ENCODE results near the gene SCFD2. TPM values are rescaled to one million over a fixed set of nuclear protein-coding genes. Genes with fewer than 3 reads are reported as not detected.
A peak's percentile ranks its signal among the peaks of the same experiment; 100 is the strongest.

Gene SCFD2
- total and polyA plus RNA-seq, 2 experiments from 2014 or later: 30.7 to 33.2 TPM

DNA sequence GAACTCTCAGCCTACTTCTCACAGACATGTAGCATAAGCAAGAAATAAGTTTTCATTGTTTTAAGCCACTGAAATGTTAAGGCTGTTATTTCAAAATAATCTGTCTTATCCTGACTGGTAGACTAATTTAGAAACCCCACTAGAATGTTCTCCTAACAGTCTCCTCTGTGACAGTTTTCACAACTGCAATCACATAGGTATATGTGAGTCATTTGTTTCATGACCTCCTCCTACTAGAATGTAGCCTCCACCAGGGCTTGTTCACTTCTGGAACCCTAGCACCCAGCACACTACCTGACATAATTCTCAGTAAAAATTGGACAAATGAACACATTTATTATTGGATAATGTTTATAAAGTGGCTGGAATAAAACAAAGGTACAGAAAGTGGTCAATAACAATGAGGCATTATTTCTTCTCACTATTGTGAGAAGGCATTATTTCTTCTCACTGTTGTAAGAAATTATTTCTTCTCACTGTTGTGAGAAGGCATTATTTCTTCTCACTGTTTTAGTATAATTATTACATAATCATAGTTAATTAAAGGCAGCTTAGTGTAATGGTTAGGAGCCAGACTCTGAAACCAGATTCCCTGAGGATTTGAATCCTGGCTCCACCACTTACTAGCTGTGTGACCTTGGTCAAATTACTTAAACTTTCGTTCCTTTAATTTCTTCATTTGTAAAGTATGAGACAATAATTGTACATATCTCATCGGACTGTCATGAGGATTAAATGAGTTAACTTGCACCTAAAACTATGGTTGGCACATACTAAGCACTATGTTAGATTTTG, 252.2 kb downstream of the SCFD2 start:
- peak; percentile 43 for DNase-seq
- H3K4me2 ChIP-seq (ENCODE audit: unreplicated experiment): no peak overlapping the region
- H3K4me3 ChIP-seq: no peak overlapping the region
- H4K20me1 ChIP-seq (ENCODE audit: insufficient read depth): no peaks in the 10 kb centered on the region
- H3K9ac ChIP-seq: no peak overlapping the region
- no peaks in the 10 kb centered on the region for H3K27me3 ChIP-seq (replicated peaks; ENCODE audit: insufficient read depth)
- TF ChIP-seq EZH2 (IDR thresholded peaks at IDR 0.05; ENCODE audit: insufficient read depth, poor library complexity, severe bottlenecking): no peak
- no peak for TF ChIP-seq EZH2phosphoT487 (IDR thresholded peaks at IDR 0.05; ENCODE audit: insufficient read depth, low read depth)
- no peaks in the 10 kb centered on the region for H3K36me3 ChIP-seq (ENCODE audit: low read depth)
- 5 to 8% methylated on average over 2 of the region's 2 CpGs for whole genome bisulfite sequencing, 2 experiments (ENCODE audit: low coverage in 1 of 2, low lambda C conversion rate in 2 of 2, missing lambda C conversion rate in 2 of 2)
- in situ Hi-C loops (cut with MboI): no loop called here
- H3K27ac ChIP-seq: peak overlapping the region; percentile 0; the same call in 1 of the 2 replicates
- peaks cover 29% of the 10 kb centered on the region for H3K4me1 ChIP-seq (ENCODE audit: insufficient read depth)
- H3K9me3 ChIP-seq (ENCODE audit: low read depth): no peaks in the 10 kb centered on the region
- H3K79me2 ChIP-seq (ENCODE audit: insufficient read depth): peaks cover 46% of the 10 kb centered on the region
- H3K9me2 ChIP-seq (ENCODE audit: insufficient read depth): 0 out of 2 replicates have a peak, but pooled peaks cover 4% of the 10 kb centered on the region
- no peak overlapping the region for H2AFZ ChIP-seq
- no peaks in the 10 kb centered on the region for H3F3A ChIP-seq (ENCODE audit: insufficient read depth)

GRCh38 chr4:53105313-53105712, 260.5 kb downstream of the SCFD2 start:
- Histone ChIP-seq H3K4me1 (ENCODE audit: insufficient read depth) (peaks cover 24% of the 10 kb centered on the region), H2AFZ (no peak overlapping the region), H3K4me3 (no peak overlapping the region), H4K20me1 (ENCODE audit: insufficient read depth) (no peaks in the 10 kb centered on the region), H3K9ac (no peak overlapping the region), H3K79me2 (ENCODE audit: insufficient read depth) (peaks cover 62% of the 10 kb centered on the region), H3K27ac (no peak overlapping the region), H3K36me3 (ENCODE audit: low read depth) (no peaks in the 10 kb centered on the region), H3K9me2 (ENCODE audit: insufficient read depth) (no peaks in the 10 kb centered on the region), H3K4me2 (ENCODE audit: unreplicated experiment) (no peak overlapping the region), H3F3A (ENCODE audit: insufficient read depth) (peaks cover 19% of the 10 kb centered on the region), H3K9me3 (ENCODE audit: low read depth) (no peaks in the 10 kb centered on the region), H3K27me3 (replicated peaks; ENCODE audit: insufficient read depth) (no peaks in the 10 kb centered on the region)
- 82 to 88% methylated on average over 6 of the region's 6 CpGs for WGBS, 2 experiments (ENCODE audit: low coverage in 1 of 2, low lambda C conversion rate in 2 of 2, missing lambda C conversion rate in 2 of 2)
- no peak for TF ChIP-seq EZH2 (IDR thresholded peaks at IDR 0.05; ENCODE audit: insufficient read depth, poor library complexity, severe bottlenecking)
- no peak for TF ChIP-seq EZH2phosphoT487 (IDR thresholded peaks at IDR 0.05; ENCODE audit: insufficient read depth, low read depth)
- no peak for DNase-seq
- in situ Hi-C loops (cut with MboI): no loop called here

- in situ Hi-C loops (cut with MboI): no loop called here
- Histone ChIP-seq H3K4me2 (ENCODE audit: unreplicated experiment) (no peak overlapping the region), H3K79me2 (ENCODE audit: insufficient read depth) (peaks cover 50% of the 10 kb centered on the region), H3K9me3 (ENCODE audit: low read depth) (no peaks in the 10 kb centered on the region), H3F3A (ENCODE audit: insufficient read depth) (peaks cover 37% of the 10 kb centered on the region), H3K9ac (no peak overlapping the region), H3K27me3 (replicated peaks; ENCODE audit: insufficient read depth) (no peaks in the 10 kb centered on the region), H3K4me3 (no peak overlapping the region), H4K20me1 (ENCODE audit: insufficient read depth) (no peaks in the 10 kb centered on the region), H3K9me2 (ENCODE audit: insufficient read depth) (no peaks in the 10 kb centered on the region), H2AFZ (no peak overlapping the region), H3K27ac (no peak overlapping the region), H3K4me1 (ENCODE audit: insufficient read depth) (peaks cover 42% of the 10 kb centered on the region), H3K36me3 (ENCODE audit: low read depth) (no peaks in the 10 kb centered on the region)
- no peak for DNase-seq
- no peak for TF ChIP-seq EZH2 (IDR thresholded peaks at IDR 0.05; ENCODE audit: insufficient read depth, poor library complexity, severe bottlenecking)
- TF ChIP-seq EZH2phosphoT487 (IDR thresholded peaks at IDR 0.05; ENCODE audit: insufficient read depth, low read depth): no peak
- WGBS, 2 experiments (ENCODE audit: low coverage in 1 of 2, low lambda C conversion rate in 2 of 2, missing lambda C conversion rate in 2 of 2): 94 to 100% methylated on average over 1 of the region's 1 CpG
Observed at GRCh38 chr4:53103481-53103880, 262.4 kb downstream of the SCFD2 start.

GRCh38 chr4:53101191-53101581, 264.7 kb downstream of the SCFD2 start:
- H3K27ac ChIP-seq: peak overlapping the region; percentile 71
- H3K27me3 ChIP-seq (replicated peaks; ENCODE audit: insufficient read depth): no peaks in the 10 kb centered on the region
- no peaks in the 10 kb centered on the region for H3K9me2 ChIP-seq (ENCODE audit: insufficient read depth)
- H3K4me2 ChIP-seq (ENCODE audit: unreplicated experiment): peak overlapping the region; percentile 69
- no peak for TF ChIP-seq EZH2phosphoT487 (IDR thresholded peaks at IDR 0.05; ENCODE audit: insufficient read depth, low read depth)
- peak overlapping the region; percentile 2; the same call in 1 of the 2 replicates for H2AFZ ChIP-seq
- peaks cover 30% of the 10 kb centered on the region for H3K79me2 ChIP-seq (ENCODE audit: insufficient read depth)
- no peaks in the 10 kb centered on the region for H4K20me1 ChIP-seq (ENCODE audit: insufficient read depth)
- DNase-seq: peak; percentile 74
- in situ Hi-C loops (cut with MboI): no loop called here
- peak overlapping the region; percentile 57 for H3K4me3 ChIP-seq
- H3K36me3 ChIP-seq (ENCODE audit: low read depth): no peaks in the 10 kb centered on the region
- no peaks in the 10 kb centered on the region for H3K9me3 ChIP-seq (ENCODE audit: low read depth)
- H3K9ac ChIP-seq: peak overlapping the region; percentile 19
- H3K4me1 ChIP-seq (ENCODE audit: insufficient read depth): peaks cover 46% of the 10 kb centered on the region
- peaks cover 40% of the 10 kb centered on the region for H3F3A ChIP-seq (ENCODE audit: insufficient read depth)
